ENCODE data around the gene RNF186.

- no peak for TF ChIP-seq CTCF (IDR thresholded peaks at IDR 0.05)
- TF ChIP-seq POLR2A (IDR thresholded peaks at IDR 0.05), result no peak
- TF ChIP-seq EP300 (IDR thresholded peaks at IDR 0.05), result no peak
These were observed 1.5 kb downstream of the RNF186 start for GRCh38 chr1:19813643-19813960.

Measured in stomach (tissue), 4 donors.